K562 (cell line): Measurements from ENCODE around the gene CGA. TPM values are rescaled to one million over a fixed set of nuclear protein-coding genes. Genes with fewer than 3 reads are reported as not detected.

Experiments used
- ETV6 ChIP-seq, 3 experiments: fragments of 150-350 bp in 1 of 3; sonication (generic) in 1 of 3; formaldehyde crosslinking in 1 of 3; IDR thresholded peaks; 2 replicates each; pipeline versions ENCODE4 v1.6.1 to v1.8.0; 2014 to 2022; ENCODE audit warnings: borderline replicate concordance in 2 of 3, low read depth in 2 of 3, antibody characterized with exemption in 1 of 3, low read length in 1 of 3, mild to moderate bottlenecking in 1 of 3, missing genetic modification reagents in 1 of 3
- HDAC2 ChIP-seq: fragments of 450-650 bp; IDR thresholded peaks from 2 replicates; pipeline ENCODE4 v1.6.1; 2016; ENCODE audit warnings: mild to moderate bottlenecking
- HDAC6 ChIP-seq: IDR thresholded peaks from 2 replicates; pipeline ENCODE4 v1.6.1; 2012; ENCODE audit warnings: low read depth, mild to moderate bottlenecking, control low read depth, inconsistent platforms, low read length, moderate library complexity
- MTF1 ChIP-seq: fragments of 250-450 bp; sonication (Bioruptor Pico); IDR thresholded peaks from 2 replicates; pipeline ENCODE4 v1.9.0; 2021; ENCODE audit warnings: moderate library complexity, mild to moderate bottlenecking, inconsistent platforms, borderline replicate concordance
- PBX2 ChIP-seq, 2 experiments: IDR thresholded peaks in 1 of 2; conservative IDR thresholded peaks in 1 of 2; 2 replicates each; pipeline ENCODE4 v1.6.1; 2016; ENCODE audit warnings: low read depth in 2 of 2, mild to moderate bottlenecking in 1 of 2, missing compliant biosample characterization in 1 of 2, missing genetic modification characterization in 1 of 2, moderate library complexity in 1 of 2
- PRMT5 ChIP-seq: sonication (generic); formaldehyde crosslinking; IDR thresholded peaks from 2 replicates; pipeline ENCODE4 v1.5.0; 2020; ENCODE audit warnings: missing genetic modification reagents
- PYGO2 ChIP-seq: fragments of 450-650 bp; IDR thresholded peaks from 2 replicates; pipeline ENCODE4 v1.6.1; 2016; ENCODE audit warnings: mild to moderate bottlenecking, missing genetic modification characterization, moderate library complexity, missing compliant biosample characterization
- REST ChIP-seq, 2 experiments: fragments of 450-650 bp; formaldehyde crosslinking in 1 of 2; IDR thresholded peaks; 2 replicates each; pipeline versions ENCODE4 v1.4.0 to v1.6.1; 2014 to 2020; ENCODE audit warnings: mild to moderate bottlenecking in 2 of 2, borderline replicate concordance in 1 of 2, low read depth in 1 of 2
- SMARCA5 ChIP-seq: fragments of 450-650 bp; IDR thresholded peaks from 2 replicates; pipeline ENCODE4 v1.6.1; 2016
- ZNF740 ChIP-seq, 3 experiments: fragments of 200-800 bp in 1 of 3; sonication (Bioruptor generic) in 1 of 3; sonication (generic) in 1 of 3; formaldehyde crosslinking in 1 of 3; IDR thresholded peaks; 2 replicates each; pipeline versions ENCODE4 v1.6.1 to v1.8.0; 2016 to 2022; ENCODE audit warnings: mild to moderate bottlenecking in 2 of 3, missing compliant biosample characterization in 2 of 3, missing genetic modification characterization in 2 of 3, missing genetic modification reagents in 1 of 3
- polyA plus RNA-seq, 8 experiments: library from polyadenylated mRNA; depleted of rRNA in 4 of 8; stranded (reverse) in 5 of 8; unstranded in 3 of 8; fragments of >200 nt; fragmentation: Nextera tagmentation in 2 of 8; fragmentation: Illumina TruSeq in 1 of 8; extraction: Ambion mirVana in 2 of 8; extraction: Trizol in 1 of 8; gene quantifications; 2 replicates each; pipeline versions ENCODE4 v1.2.1 to v1.2.3, GENCODE V29; 2011 to 2014; ENCODE audit warnings: inconsistent platforms in 1 of 8, missing spikeins in 1 of 8
- total RNA-seq, 7 experiments: library from RNA; depleted of rRNA in 6 of 7; stranded (reverse); fragments of >200 nt in 6 of 7; fragmentation: Illumina TruSeq in 2 of 7; extraction: Trizol in 2 of 7; gene quantifications; 2 replicates each; pipeline versions ENCODE4 v1.2.1 to v1.2.3, GENCODE V29; 2011 to 2021; ENCODE audit warnings: low replicate concordance in 1 of 7
- TF ChIP-seq, protein P1 (sequence below): fragments of 250-450 bp; sonication (Bioruptor Pico); IDR thresholded peaks from 2 replicates; pipeline ENCODE4 v1.9.0; 2021; ENCODE audit warnings: mild to moderate bottlenecking
- TF ChIP-seq, protein P2 (sequence below): fragments of 250-450 bp; sonication (Bioruptor Pico); IDR thresholded peaks from 2 replicates; pipeline ENCODE4 v1.4.0; 2020; ENCODE audit warnings: mild to moderate bottlenecking, moderate library complexity

The CGA gene
- total and polyA plus RNA-seq, 9 of the 15 experiments (the other 6 are each of a cell fraction or from before 2014, with no cell fraction given) = 0.13 to 0.24 TPM; not detected in 7

DNA sequence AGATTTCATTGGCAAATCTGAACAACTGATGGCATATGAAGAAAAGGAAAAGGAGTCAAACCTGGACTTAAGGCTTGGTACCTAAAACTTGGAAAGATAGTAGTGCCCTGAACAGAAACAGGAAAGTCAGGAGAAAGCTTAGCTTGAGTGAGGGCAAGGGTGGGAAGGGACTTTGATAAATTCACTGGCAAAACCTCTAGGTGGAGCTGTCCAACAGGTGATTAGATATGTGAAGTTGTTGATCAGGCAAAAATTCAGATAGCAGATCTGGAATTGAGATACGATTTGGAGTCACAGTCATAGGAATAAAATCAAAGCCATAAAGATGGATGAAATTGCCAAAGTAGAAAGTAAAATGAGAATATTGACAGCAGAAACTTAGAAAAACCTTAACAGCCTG is 44.3 kb upstream of the CGA start (continued):
- TF ChIP-seq MTF1 (CRISPR knock-in tag) (no peak), ETV6 (IDR thresholded peaks at IDR 0.05; ENCODE audit: borderline replicate concordance in 1 of 2, low read depth in 2 of 2, low read length in 1 of 2) (no peak), ETV6 (CRISPR knock-in tag; IDR thresholded peaks at IDR 0.05; ENCODE audit: borderline replicate concordance) (no peak), PBX2 (CRISPR knock-in tag; IDR thresholded peaks at IDR 0.05; ENCODE audit: low read depth) (no peak), PBX2 (tag; conservative IDR thresholded peaks at IDR 0.05; ENCODE audit: low read depth) (no peak), PRMT5 (no peak), SMARCA5 (no peak), PYGO2 (no peak), ZNF740 (CRISPR knock-in tag; IDR thresholded peaks at IDR 0.05) (no peak), ZNF740 (tag; IDR thresholded peaks at IDR 0.05) (no peak), HDAC6 (no peak), HDAC2 (no peak), REST (IDR thresholded peaks at IDR 0.05; ENCODE audit: borderline replicate concordance) (peak; percentile 48; the same call in 1 of the 2 replicates), REST (CRISPR knock-in tag; IDR thresholded peaks at IDR 0.05; ENCODE audit: low read depth) (no peak)
- TF ChIP-seq, protein P1, sequence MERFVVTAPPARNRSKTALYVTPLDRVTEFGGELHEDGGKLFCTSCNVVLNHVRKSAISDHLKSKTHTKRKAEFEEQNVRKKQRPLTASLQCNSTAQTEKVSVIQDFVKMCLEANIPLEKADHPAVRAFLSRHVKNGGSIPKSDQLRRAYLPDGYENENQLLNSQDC = no peak
- TF ChIP-seq, protein P2, sequence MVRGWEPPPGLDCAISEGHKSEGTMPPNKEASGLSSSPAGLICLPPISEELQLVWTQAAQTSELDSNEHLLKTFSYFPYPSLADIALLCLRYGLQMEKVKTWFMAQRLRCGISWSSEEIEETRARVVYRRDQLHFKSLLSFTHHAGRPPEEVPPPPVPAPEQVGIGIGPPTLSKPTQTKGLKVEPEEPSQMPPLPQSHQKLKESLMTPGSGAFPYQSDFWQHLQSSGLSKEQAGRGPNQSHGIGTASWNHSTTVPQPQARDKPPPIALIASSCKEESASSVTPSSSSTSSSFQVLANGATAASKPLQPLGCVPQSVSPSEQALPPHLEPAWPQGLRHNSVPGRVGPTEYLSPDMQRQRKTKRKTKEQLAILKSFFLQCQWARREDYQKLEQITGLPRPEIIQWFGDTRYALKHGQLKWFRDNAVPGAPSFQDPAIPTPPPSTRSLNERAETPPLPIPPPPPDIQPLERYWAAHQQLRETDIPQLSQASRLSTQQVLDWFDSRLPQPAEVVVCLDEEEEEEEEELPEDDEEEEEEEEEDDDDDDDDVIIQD (CRISPR knock-in tag) = no peak
